ENCODE data around the gene FBXW11.
A peak's percentile ranks its signal among the peaks of the same experiment; 100 is the strongest.
"Not testable (repeated sequence)": the region's sequence is repeated elsewhere in the genome, so short reads cannot be mapped to it uniquely, and the experiment has no call there.

The FBXW11 gene

DNA sequence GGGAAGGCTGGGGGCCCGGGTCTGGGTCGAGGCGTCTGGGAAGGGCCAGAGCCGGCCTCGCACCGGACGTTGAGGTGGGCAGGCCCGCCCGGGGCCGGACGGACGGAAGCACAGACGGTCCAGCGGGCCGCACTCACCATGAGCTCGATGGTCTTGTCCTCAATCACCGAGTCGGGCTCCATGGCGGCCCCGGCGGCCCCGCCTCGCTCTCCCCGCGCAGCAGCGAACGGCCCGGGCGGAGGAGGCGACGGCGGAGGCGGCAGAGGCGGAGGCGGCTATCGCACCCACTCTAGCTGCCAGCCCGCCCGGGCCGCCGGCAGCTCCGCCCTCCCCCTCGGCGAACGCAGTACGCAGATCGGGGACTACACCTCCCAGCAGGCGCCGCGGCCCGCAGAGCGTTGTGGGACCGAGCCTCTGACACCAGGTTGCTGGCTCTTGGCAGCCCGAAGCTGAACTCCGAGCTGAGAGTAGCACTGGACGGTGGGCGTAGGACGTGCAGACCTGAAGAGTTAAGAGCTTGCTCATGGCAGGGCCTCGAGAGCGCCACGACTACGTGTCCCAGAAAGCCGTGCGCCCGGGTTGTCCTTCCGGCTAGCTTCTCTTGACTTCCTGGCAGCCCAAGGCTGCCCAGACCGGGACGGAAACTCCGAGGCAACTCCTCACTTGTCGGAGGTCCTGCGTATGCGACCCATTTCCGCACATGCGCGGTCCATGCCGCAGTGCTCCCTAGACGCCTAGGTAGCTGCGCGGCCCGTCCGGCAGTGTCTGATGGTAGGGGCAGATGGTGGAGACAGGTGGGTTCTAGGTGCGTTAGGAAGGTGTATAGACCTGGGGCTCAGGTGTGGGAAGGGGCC lies at the start of gene FBXW11:
Gene FBXW11 (minus strand): TSS at position 318 of the 854 bp plus-strand sequence. CDS start 136 bp downstream, at position 182.
- DNase-seq = peak; percentile 96

DNA sequence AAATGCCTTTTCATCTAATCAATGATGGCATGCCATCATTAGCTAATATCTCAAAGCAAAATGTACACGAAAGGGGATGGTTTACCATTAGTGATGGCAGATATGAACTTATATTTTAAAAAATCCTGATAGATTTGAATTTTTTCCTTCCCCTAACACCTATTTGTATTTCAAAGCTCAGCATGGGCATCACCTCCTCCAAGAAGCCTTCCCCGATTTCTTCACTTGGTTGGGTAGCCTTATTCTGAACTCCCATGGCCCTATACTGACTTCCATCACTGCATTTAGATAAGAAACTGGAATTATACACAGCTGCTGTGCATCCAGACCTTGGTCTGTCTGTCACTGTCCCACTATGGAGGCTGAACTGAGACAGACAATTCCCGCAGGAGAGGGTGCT lies 49.6 kb upstream of the FBXW11 start:
- DNase-seq = no peak

DNA sequence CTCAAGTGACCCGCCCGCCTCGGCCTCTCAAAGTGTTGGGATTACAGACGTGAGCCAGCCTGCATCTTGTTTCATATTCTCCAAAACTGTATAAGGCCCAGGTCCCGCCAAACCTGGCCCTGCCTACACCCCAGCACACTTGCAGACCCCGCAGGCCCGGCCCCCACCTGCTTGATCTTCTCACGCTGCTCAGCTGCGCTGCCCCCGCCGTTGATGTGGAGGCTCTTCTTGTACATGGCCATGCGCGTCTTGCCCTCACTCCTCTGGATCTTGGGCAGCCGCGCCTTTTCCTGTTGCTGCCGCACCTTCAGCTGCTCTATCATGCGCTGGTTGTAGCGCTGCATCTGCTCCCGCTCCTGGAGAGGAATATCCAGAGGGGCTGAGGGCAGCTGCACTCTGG lies 49.0 kb upstream of the FBXW11 start:
- DNase-seq = no peak

DNA sequence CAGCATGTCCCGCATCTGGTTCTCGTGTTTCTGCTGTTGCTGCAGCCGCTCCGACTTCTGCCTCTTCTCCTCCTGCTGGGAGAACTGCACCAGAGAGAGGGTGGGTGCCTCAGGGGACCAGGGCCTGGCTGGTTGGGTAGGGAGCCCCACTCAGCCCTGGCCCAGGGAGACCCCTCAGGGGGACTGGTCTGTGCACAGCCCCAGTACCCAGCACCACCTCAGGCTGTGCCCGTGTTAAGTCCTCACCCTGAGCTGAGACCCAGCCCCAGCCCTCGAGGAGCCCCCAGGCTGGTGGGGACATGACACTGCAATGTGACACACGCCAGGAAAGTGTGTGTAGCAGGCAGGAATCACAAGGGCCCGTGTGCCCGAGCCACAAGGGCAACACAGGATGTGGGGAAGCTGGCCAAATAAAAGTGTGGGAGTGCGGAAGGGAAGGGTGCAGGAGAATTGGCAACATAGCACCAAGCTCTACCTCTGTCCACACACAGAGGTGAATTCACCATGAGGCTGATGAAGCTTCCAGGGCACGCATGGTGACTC lies 48.2 kb upstream of the FBXW11 start:
- no peak for DNase-seq

DNA sequence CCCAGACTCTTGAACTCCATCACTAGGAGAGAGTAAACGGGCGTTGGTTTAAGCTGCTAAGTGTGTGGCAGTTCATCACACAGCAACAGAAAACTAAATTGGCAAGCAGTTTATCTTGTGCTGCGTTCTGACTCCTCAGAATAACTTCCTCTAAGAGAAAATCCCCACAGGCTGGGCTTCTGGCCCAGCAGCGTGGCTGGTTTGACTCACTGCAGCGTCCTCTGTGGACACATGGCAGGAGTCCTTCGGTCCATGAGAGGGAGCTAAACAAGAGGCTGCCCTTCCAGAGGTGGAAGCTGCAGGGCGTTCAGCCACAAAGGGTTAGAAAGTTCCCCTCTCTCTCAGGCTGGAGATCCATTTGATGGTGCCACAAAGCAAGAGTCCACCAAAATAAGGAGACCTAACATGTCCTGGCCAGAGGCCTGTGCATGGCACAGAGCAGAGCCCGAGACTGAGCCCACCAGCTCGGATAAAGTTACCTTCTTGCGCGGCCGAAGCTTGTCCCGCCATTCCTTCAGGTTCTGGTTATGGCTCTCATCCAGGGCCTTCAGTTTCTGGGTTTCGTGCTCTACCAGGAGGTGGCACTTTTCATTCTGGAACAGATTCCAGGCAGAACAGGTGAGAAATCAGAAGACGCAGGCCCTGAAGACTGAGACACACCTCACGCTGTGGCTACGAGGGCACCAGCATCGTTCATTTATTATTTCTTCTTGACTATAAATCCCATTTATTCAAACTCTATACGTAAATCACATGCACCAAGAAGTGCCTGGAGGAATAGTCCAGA lies 46.2 kb upstream of the FBXW11 start:
- DNase-seq = no peak

GRCh38 chr5:172051643-172052339 lies 45.4 kb upstream of the FBXW11 start:
- no peak for DNase-seq

GRCh38 chr5:172050080-172050479 lies 43.6 kb upstream of the FBXW11 start:
- no peak for DNase-seq

DNA sequence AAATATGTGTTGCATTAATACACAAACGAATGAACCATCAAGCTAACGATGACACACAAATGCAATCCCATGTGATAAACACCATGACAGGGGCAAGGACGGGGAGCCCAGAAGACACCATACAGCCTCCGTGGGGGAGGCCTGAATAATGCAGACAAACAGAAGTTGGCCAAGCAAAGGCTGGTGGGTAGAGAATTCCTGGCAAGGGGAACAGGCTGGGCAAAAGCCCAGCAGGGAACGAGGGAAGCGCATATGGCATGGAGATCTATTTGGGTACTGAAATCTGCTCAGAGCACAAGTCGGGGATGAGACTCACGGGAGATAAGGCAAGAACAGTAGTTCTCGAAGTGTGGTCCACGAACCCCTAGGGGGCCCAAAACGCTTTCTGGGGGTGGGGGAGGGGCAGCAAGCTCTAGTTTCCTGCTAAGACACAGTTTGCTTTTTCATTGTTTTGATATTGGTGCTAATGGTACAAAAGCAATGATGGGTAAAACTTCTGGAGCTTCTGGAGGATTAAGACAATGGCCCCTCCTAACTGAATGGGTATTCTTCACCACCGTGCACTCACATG lies 42.9 kb upstream of the FBXW11 start:
- no peak for DNase-seq

DNA sequence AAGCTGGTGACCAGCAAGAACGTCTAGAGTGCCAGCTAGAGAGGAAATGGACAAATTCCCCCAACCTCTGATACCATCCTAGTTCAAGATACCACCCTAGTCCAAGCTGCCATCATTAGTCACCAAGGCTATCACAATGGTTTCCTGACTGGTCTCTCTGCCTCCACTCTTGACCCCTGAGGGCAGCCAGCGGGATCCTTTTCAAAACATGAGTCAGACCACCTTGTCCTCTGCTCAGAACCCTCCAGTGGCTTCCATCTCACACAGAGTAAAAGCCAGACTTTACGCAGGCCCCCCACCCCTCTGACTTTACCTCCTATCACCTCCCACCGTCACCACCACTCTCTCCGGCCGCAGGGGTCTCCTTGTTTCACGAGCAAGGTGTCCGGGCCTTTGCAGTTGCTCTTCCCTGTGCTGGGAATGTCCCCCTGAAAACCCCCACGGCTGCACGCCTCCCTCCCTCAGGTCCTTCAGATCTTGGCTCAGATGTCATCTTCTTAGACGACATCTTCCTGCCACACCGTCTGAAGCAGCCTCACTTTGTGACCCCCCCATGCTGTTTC lies 42.2 kb upstream of the FBXW11 start:
- DNase-seq = no peak

GRCh38 chr5:172048170-172048422 lies 41.7 kb upstream of the FBXW11 start:
- DNase-seq = no peak

DNA sequence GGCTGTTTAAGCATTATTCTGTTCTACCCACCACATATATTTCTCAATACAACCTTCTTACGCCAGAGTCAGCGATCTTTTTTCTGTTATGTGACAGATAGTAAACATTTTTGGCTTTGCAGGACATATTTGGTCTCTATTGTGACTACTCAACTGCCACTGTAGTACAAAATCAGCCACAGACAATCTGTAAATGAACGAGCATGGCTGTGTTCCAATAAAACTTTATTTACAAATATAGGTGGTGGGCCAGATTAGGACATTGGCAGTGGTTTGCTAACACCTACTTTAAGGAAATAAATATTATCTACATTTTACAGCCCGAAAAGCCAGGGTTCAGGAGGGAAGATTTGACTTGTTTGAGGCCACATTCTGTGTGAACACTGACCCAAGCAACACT lies 40.2 kb upstream of the FBXW11 start:
- DNase-seq = no peak

DNA sequence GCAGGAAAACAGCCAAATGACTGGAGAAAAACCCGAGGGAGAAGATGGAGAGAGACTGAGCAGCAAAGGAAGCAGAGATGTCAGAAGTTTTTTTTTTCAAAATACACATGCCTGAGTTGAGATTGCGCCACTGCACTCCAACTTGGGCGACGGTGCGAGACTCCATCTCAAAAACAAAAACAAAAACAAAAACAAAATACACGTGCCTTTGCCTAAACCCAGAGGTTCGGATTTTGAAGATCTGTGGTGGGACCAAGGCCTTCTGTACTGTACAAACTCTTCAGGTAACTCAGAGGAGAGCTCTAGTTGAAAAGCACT lies 38.8 kb upstream of the FBXW11 start:
- no peak for DNase-seq

- no peak for DNase-seq
Measured at GRCh38 chr5:172044631-172045314, 38.3 kb upstream of the FBXW11 start.

DNA sequence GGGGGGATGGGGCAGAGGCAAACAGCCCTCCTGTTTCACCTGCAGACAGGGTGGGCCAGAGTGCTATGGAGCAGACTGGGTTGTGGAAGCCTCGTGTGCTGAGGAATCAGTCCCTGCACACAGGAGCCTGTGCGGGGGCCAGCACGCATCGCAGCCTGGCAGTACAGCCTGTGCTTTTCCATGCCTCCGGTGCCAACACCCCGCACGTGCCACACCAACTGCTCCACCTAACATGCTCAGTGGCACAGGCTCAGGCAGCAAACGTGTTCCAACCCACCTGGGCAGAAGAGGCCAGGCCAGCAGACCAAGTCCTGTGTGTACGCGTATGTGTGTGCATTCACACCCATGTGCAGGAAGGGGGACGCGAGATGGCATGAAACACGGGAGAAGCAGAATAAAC lies 37.4 kb upstream of the FBXW11 start:
- DNase-seq = no peak

- no peak for DNase-seq
Measured at GRCh38 chr5:172042183-172042582, 35.7 kb upstream of the FBXW11 start.

GRCh38 chr5:172038167-172038566 lies 31.7 kb upstream of the FBXW11 start:
- no peak for DNase-seq

DNA sequence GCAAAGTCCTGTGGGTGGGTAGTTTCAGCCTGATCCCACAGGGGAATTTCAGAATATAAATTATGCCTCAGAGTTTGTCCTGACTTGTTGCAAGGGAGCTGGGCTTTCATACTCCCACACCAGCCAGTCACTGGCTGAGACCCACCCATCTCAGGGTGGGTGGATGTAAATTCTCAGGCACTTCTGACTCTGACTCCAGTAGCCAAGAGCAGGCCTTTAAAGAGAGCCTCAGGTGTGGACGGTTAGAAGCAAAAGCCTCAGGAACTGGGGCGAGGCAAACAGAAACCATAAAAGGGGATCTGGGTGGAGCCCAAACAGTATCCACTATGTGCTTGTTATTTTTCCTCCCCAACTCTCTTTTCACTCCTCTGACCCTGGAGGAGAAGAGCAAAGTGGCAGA lies 28.6 kb upstream of the FBXW11 start:
- DNase-seq = no peak

GRCh38 chr5:172031894-172032461 lies 25.5 kb upstream of the FBXW11 start:
- DNase-seq = no peak

- DNase-seq = no peak
Measured at GRCh38 chr5:172029876-172030275, 23.4 kb upstream of the FBXW11 start.

- no peak for DNase-seq
Measured at GRCh38 chr5:172028167-172028566, 21.7 kb upstream of the FBXW11 start.

DNA sequence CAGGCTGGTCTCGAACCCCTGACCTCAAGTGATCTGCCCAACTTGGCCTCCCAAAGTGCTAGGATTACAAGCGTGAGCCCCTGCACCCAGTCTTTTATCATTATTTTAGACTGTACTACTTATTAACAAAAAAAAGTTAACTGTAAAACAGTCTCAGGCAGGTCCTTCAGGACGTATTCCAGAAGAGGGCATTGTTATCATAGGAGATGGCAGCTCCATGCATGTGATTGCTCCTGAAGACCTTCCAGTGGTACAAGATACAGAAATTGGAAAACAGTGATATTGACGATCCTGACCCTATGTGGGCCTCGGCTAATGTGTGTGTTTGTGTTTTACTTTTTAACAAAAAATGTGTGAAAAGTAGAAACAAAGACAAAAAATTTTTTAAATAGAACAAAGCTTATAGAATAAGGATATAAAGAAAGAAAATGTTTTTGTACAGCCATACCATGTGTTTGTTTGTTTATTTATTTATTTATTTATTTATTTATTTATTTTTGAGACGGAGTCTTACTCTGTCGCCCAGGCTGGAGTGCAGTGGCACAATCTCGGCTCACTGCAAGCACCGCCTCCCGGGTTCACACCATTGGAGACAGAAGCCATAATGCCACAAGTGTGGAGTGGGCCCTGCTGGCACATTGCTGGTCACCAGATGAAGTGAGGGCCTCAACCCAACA lies 13.8 kb upstream of the FBXW11 start:
- DNase-seq = not testable (repeated sequence)
